ENCODE data around the gene ARRB1. TPM values are rescaled to one million over a fixed set of nuclear protein-coding genes. Genes with fewer than 3 reads are reported as not detected.

ARRB1 gene
- total and polyA plus RNA-seq, 2 of the 13 experiments (the other 11 are each of a cell fraction or from before 2014, with no cell fraction given) = 22.5 to 35.7 TPM

DNA sequence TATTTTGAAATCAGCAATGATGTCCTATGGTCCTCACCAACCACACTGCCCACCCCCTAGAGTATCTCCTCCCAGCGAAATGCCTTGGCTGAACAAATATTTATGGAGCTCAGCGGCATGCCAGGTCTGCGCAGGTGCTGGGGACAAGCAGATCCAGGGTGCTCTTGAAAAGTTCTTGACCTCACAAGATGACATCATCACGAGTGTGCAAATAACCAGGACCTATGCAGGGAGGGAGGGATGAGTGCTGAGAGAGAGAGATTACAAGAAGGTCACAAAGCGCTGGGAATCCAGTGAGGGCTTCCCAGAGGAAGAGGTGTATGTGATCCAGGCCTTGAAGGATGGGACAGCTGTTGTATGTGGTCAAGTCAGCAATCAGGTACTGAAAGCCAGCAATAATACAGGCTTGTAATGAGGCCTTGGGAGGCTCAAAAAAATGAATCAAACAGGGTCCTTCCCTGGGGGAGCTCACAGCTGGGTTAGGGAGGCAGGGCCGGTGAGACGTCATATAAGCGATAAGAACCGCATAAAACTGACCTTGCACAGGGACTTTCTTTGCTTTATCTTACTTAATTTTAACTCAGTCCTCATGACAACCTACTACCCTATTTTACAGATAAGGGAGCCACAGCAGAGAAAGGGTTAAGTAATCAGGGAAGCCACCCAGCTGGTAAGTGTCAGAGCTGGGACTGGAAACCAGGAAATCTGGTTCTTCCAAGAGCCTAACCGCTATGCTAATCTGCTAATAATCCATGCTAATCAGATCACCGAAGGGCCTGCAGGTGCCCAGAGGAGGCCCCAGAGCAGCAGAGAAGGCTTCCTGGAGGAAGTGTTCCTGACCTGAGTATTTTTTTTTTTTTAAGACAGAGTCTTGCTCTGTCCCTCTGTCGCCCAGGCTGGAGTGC lies 8.2 kb downstream of the ARRB1 start (continued):
- TF ChIP-seq, protein P1, sequence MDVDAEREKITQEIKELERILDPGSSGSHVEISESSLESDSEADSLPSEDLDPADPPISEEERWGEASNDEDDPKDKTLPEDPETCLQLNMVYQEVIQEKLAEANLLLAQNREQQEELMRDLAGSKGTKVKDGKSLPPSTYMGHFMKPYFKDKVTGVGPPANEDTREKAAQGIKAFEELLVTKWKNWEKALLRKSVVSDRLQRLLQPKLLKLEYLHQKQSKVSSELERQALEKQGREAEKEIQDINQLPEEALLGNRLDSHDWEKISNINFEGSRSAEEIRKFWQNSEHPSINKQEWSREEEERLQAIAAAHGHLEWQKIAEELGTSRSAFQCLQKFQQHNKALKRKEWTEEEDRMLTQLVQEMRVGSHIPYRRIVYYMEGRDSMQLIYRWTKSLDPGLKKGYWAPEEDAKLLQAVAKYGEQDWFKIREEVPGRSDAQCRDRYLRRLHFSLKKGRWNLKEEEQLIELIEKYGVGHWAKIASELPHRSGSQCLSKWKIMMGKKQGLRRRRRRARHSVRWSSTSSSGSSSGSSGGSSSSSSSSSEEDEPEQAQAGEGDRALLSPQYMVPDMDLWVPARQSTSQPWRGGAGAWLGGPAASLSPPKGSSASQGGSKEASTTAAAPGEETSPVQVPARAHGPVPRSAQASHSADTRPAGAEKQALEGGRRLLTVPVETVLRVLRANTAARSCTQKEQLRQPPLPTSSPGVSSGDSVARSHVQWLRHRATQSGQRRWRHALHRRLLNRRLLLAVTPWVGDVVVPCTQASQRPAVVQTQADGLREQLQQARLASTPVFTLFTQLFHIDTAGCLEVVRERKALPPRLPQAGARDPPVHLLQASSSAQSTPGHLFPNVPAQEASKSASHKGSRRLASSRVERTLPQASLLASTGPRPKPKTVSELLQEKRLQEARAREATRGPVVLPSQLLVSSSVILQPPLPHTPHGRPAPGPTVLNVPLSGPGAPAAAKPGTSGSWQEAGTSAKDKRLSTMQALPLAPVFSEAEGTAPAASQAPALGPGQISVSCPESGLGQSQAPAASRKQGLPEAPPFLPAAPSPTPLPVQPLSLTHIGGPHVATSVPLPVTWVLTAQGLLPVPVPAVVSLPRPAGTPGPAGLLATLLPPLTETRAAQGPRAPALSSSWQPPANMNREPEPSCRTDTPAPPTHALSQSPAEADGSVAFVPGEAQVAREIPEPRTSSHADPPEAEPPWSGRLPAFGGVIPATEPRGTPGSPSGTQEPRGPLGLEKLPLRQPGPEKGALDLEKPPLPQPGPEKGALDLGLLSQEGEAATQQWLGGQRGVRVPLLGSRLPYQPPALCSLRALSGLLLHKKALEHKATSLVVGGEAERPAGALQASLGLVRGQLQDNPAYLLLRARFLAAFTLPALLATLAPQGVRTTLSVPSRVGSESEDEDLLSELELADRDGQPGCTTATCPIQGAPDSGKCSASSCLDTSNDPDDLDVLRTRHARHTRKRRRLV (CRISPR knock-in tag; IDR thresholded peaks at IDR 0.05) = no peak
- TF ChIP-seq ONECUT2 (CRISPR knock-in tag; IDR thresholded peaks at IDR 0.05) = no peak
- no peak for TF ChIP-seq ZNF234 (CRISPR knock-in tag; conservative IDR thresholded peaks at IDR 0.05)
- no peak for TF ChIP-seq AHR (CRISPR knock-in tag; IDR thresholded peaks at IDR 0.05)
- TF ChIP-seq ZNF75D (CRISPR knock-in tag; IDR thresholded peaks at IDR 0.05; ENCODE audit: borderline replicate concordance) = no peak
- TF ChIP-seq ARNT2 (CRISPR knock-in tag; IDR thresholded peaks at IDR 0.05; ENCODE audit: low read depth) = no peak
- TF ChIP-seq POLR2G (IDR thresholded peaks at IDR 0.05; ENCODE audit: low read depth, low read length) = no peak
- TF ChIP-seq, protein P2, sequence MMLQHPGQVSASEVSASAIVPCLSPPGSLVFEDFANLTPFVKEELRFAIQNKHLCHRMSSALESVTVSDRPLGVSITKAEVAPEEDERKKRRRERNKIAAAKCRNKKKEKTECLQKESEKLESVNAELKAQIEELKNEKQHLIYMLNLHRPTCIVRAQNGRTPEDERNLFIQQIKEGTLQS (CRISPR knock-in tag; IDR thresholded peaks at IDR 0.05) = peak; percentile 91
- TF ChIP-seq PAF1 (CRISPR knock-in tag; IDR thresholded peaks at IDR 0.05) = no peak
- no peak for TF ChIP-seq ZNF333 (CRISPR knock-in tag; IDR thresholded peaks at IDR 0.05; ENCODE audit: borderline replicate concordance)
- TF ChIP-seq MIER2 (CRISPR knock-in tag; IDR thresholded peaks at IDR 0.05) = no peak
- no peak for TF ChIP-seq SRY (CRISPR knock-in tag; IDR thresholded peaks at IDR 0.05)
- TF ChIP-seq, protein P3, sequence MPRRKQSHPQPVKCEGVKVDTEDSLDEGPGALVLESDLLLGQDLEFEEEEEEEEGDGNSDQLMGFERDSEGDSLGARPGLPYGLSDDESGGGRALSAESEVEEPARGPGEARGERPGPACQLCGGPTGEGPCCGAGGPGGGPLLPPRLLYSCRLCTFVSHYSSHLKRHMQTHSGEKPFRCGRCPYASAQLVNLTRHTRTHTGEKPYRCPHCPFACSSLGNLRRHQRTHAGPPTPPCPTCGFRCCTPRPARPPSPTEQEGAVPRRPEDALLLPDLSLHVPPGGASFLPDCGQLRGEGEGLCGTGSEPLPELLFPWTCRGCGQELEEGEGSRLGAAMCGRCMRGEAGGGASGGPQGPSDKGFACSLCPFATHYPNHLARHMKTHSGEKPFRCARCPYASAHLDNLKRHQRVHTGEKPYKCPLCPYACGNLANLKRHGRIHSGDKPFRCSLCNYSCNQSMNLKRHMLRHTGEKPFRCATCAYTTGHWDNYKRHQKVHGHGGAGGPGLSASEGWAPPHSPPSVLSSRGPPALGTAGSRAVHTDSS (CRISPR knock-in tag; conservative IDR thresholded peaks at IDR 0.05) = no peak
- TF ChIP-seq ZNF33B (CRISPR knock-in tag; IDR thresholded peaks at IDR 0.05) = no peak
- TF ChIP-seq SAP130 (CRISPR knock-in tag; IDR thresholded peaks at IDR 0.05; ENCODE audit: low read depth) = peak; percentile 52
- peak; percentile 46; the same call in 1 of the 2 replicates for TF ChIP-seq ZNF644 (CRISPR knock-in tag; IDR thresholded peaks at IDR 0.05; ENCODE audit: low read depth)
- TF ChIP-seq ZNF253 (CRISPR knock-in tag; IDR thresholded peaks at IDR 0.05; ENCODE audit: borderline replicate concordance) = no peak
- TF ChIP-seq, protein P4, sequence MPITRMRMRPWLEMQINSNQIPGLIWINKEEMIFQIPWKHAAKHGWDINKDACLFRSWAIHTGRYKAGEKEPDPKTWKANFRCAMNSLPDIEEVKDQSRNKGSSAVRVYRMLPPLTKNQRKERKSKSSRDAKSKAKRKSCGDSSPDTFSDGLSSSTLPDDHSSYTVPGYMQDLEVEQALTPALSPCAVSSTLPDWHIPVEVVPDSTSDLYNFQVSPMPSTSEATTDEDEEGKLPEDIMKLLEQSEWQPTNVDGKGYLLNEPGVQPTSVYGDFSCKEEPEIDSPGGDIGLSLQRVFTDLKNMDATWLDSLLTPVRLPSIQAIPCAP (CRISPR knock-in tag; IDR thresholded peaks at IDR 0.05; ENCODE audit: low read depth) = no peak
- no peak for TF ChIP-seq HES4 (CRISPR knock-in tag; IDR thresholded peaks at IDR 0.05; ENCODE audit: borderline replicate concordance)
- TF ChIP-seq, protein P5, sequence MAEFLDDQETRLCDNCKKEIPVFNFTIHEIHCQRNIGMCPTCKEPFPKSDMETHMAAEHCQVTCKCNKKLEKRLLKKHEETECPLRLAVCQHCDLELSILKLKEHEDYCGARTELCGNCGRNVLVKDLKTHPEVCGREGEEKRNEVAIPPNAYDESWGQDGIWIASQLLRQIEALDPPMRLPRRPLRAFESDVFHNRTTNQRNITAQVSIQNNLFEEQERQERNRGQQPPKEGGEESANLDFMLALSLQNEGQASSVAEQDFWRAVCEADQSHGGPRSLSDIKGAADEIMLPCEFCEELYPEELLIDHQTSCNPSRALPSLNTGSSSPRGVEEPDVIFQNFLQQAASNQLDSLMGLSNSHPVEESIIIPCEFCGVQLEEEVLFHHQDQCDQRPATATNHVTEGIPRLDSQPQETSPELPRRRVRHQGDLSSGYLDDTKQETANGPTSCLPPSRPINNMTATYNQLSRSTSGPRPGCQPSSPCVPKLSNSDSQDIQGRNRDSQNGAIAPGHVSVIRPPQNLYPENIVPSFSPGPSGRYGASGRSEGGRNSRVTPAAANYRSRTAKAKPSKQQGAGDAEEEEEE (CRISPR knock-in tag; IDR thresholded peaks at IDR 0.05; ENCODE audit: borderline replicate concordance) = no peak
